Keratinocyte (primary cell): ENCODE results near the gene PKNOX2. TPM values are rescaled to one million over a fixed set of nuclear protein-coding genes. Genes with fewer than 3 reads are reported as not detected.

Experiments used
- DNase-seq: peaks from one replicate; pipeline ENCODE4 v3.0.0-alpha.2; 2011; ENCODE audit warnings: low read depth, missing footprints, low spot score
- FAIRE-seq: peaks from 2 replicates; lab custom pipeline; 2011; peaks lifted over from hg19 to GRCh38; lab: Jason Lieb, UNC
- H2AFZ ChIP-seq: 2 replicates; pipeline ENCODE4 v1.6.0; 2012; ENCODE audit warnings: low read length, control low read depth, inconsistent platforms; ENCODE audit not compliant: control insufficient read depth
- H3K27ac ChIP-seq: 2 replicates; pipeline ENCODE4 v1.5.1; 2011; ENCODE audit warnings: low read length; ENCODE audit not compliant: control insufficient read depth, insufficient read depth
- H3K27me3 ChIP-seq: 3 replicates; pipeline ENCODE4 v1.6.0; 2011; ENCODE audit warnings: low read length; ENCODE audit not compliant: control insufficient read depth, insufficient read depth; ENCODE audit errors: extremely low read depth
- H3K36me3 ChIP-seq, 2 experiments: 2 replicates in 1 of 2; 3 replicates in 1 of 2; pipeline ENCODE4 v1.5.1; 2011; ENCODE audit warnings: low read length in 2 of 2, mild to moderate bottlenecking in 1 of 2; ENCODE audit not compliant: control insufficient read depth in 2 of 2, insufficient read depth in 2 of 2; ENCODE audit errors: extremely low read depth in 1 of 2
- H3K4me1 ChIP-seq: 3 replicates; pipeline ENCODE4 v1.5.1; 2011; ENCODE audit warnings: low read length; ENCODE audit not compliant: control insufficient read depth, insufficient read depth; ENCODE audit errors: extremely low read depth
- H3K4me2 ChIP-seq: 3 replicates; pipeline ENCODE4 v1.6.0; 2011; ENCODE audit warnings: low read depth, low read length; ENCODE audit not compliant: control insufficient read depth, insufficient read depth; ENCODE audit errors: extremely low read depth
- H3K4me3 ChIP-seq, 3 experiments: fragments of 200-600 bp in 1 of 3; sonication (generic) in 1 of 3; 2 replicates in 2 of 3; 3 replicates in 1 of 3; pipeline ENCODE4 v1.5.1; 2011 to 2016; ENCODE audit warnings: low read length in 3 of 3, mild to moderate bottlenecking in 3 of 3, control low read depth in 2 of 3, inconsistent platforms in 1 of 3, low read depth in 1 of 3, mixed read lengths in 1 of 3, mixed run types in 1 of 3, moderate library complexity in 1 of 3; ENCODE audit not compliant: control insufficient read depth in 2 of 3, insufficient read depth in 2 of 3; ENCODE audit errors: extremely low read depth in 1 of 3
- H3K79me2 ChIP-seq: 2 replicates; pipeline ENCODE4 v1.6.0; 2012; ENCODE audit warnings: low read length; ENCODE audit not compliant: control insufficient read depth, insufficient read depth
- H3K9ac ChIP-seq: 3 replicates; pipeline ENCODE4 v1.6.0; 2011; ENCODE audit warnings: low read length; ENCODE audit not compliant: control insufficient read depth, insufficient read depth; ENCODE audit errors: extremely low read depth
- H3K9me1 ChIP-seq: 3 replicates; pipeline ENCODE4 v1.6.0; 2011; ENCODE audit warnings: low read length; ENCODE audit not compliant: control insufficient read depth, insufficient read depth; ENCODE audit errors: extremely low read depth
- H3K9me3 ChIP-seq: 2 replicates; pipeline ENCODE4 v1.5.1; 2012; ENCODE audit warnings: low read depth, low read length; ENCODE audit not compliant: control insufficient read depth
- H4K20me1 ChIP-seq: 3 replicates; pipeline ENCODE4 v1.6.0; 2011; ENCODE audit warnings: low read length; ENCODE audit not compliant: control insufficient read depth, insufficient read depth; ENCODE audit errors: extremely low read depth
- EZH2 ChIP-seq: IDR thresholded peaks from one replicate; pipeline ENCODE4 v1.6.1; 2012; ENCODE audit warnings: inconsistent platforms, mild to moderate bottlenecking, low read length, moderate library complexity
- dilution Hi-C: fragments of 300-500 bp; cut with MboI; formaldehyde crosslinking; loops from one replicate; pipeline ENCODE4 v1.7.0; 2020; ENCODE audit warnings: low sequenced_read_pairs; ENCODE audit not compliant: extremely low pct_ligation_motif_present
- polyA plus RNA-seq, 5 experiments: library from polyadenylated mRNA; depleted of rRNA in 3 of 5; stranded (reverse) in 3 of 5; stranded (forward) in 1 of 5; unstranded in 1 of 5; fragments of >200 nt; gene quantifications; 1 replicate in 1 of 5; 2 replicates in 3 of 5; 3 replicates in 1 of 5; pipeline versions ENCODE4 v1.2.1 to v1.2.3, GENCODE V29; 2011 to 2012; ENCODE audit warnings: missing spikeins in 2 of 5, low read depth in 1 of 5, low replicate concordance in 1 of 5
- TF ChIP-seq, protein P1 (sequence below), 3 experiments: IDR thresholded peaks in 1 of 3; conservative IDR thresholded peaks in 1 of 3; optimal IDR thresholded peaks in 1 of 3; 2 replicates in 2 of 3; 3 replicates in 1 of 3; pipeline versions ENCODE3 to v1.5.1; 2011; ENCODE audit warnings: low read length in 3 of 3, mild to moderate bottlenecking in 3 of 3, moderate library complexity in 2 of 3, control low read depth in 1 of 3, inconsistent platforms in 1 of 3; ENCODE audit not compliant: insufficient read depth in 2 of 3; ENCODE audit errors: extremely low read depth in 1 of 3

The PKNOX2 gene
- polyA plus RNA-seq, 1 donor (not counting 4 experiments of a cell fraction or from before 2014, with no cell fraction given), result 0.05 TPM

DNA sequence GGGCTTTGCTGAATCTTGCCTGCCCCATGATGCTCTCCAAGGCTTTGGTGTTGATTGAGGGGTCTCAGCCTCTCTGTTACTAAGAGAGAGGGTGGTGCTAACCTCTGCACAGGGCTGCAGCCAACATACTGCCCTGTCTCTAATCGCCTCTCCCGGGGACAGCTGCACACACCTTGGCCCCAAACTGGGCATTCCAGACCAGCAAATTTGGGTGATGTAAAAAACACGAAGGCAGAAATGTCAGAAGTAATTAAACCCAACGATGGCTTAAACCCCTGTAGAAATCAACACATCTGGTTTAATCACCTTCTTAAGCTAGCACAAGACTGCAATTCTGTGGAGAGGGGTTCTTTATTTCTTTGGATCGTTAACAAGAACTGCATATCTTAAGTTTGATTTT lies 215.0 kb downstream of the PKNOX2 start:
- peaks cover 50% of the 10 kb centered on the region for H3K27me3 ChIP-seq
- dilution Hi-C loops, result no loop called here

DNA sequence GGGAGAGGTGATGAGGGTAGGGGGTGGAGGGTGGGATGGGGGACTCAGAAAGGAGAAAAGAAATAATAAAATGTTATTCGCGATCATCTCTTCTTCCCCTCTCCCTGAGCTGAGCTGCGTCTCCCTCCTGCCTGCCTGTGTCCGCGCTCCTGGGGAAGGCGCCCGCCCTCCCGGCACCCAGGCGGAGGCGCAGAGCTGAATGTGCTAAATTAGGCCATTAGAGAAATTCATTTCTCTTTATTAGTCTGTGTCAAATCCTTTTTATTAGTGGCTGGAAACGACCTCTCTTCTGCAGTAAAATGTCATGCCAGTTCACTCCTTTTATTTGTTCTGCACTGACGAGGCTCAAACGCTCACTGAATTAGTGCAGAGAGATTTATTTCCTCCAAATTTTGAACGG lies 215.4 kb downstream of the PKNOX2 start:
- Histone ChIP-seq H3K4me1 (no peaks in the 10 kb centered on the region), H3K4me2 (no peak overlapping the region), H3K9me1 (no peaks in the 10 kb centered on the region), H3K27me3 (peaks cover 50% of the 10 kb centered on the region), H3K36me3 (no peaks in the 10 kb centered on the region), H3K9me3 (no peaks in the 10 kb centered on the region), H4K20me1 (no peaks in the 10 kb centered on the region), H2AFZ (no peak overlapping the region), H3K79me2 (no peaks in the 10 kb centered on the region), H3K27ac (no peak overlapping the region), H3K4me3 (no peak overlapping the region), H3K9ac (no peak overlapping the region)
- dilution Hi-C loops, result no loop called here
- TF ChIP-seq EZH2, result no peak
- TF ChIP-seq, protein P1, sequence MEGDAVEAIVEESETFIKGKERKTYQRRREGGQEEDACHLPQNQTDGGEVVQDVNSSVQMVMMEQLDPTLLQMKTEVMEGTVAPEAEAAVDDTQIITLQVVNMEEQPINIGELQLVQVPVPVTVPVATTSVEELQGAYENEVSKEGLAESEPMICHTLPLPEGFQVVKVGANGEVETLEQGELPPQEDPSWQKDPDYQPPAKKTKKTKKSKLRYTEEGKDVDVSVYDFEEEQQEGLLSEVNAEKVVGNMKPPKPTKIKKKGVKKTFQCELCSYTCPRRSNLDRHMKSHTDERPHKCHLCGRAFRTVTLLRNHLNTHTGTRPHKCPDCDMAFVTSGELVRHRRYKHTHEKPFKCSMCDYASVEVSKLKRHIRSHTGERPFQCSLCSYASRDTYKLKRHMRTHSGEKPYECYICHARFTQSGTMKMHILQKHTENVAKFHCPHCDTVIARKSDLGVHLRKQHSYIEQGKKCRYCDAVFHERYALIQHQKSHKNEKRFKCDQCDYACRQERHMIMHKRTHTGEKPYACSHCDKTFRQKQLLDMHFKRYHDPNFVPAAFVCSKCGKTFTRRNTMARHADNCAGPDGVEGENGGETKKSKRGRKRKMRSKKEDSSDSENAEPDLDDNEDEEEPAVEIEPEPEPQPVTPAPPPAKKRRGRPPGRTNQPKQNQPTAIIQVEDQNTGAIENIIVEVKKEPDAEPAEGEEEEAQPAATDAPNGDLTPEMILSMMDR (optimal IDR thresholded peaks at IDR 0.05 in 1 of 3, IDR thresholded peaks at IDR 0.05 in 1 of 3, conservative IDR thresholded peaks at IDR 0.05 in 1 of 3; ENCODE audit: extremely low read depth in 1 of 3, insufficient read depth in 2 of 3, low read length in 3 of 3), result no peak
- DNase-seq (no peak), FAIRE-seq (no peak)

More for the DNA sequence above, 215.0 kb downstream of the PKNOX2 start:
- Histone ChIP-seq H2AFZ (no peak overlapping the region), H3K9me3 (no peaks in the 10 kb centered on the region), H3K36me3 (no peaks in the 10 kb centered on the region), H3K4me1 (no peaks in the 10 kb centered on the region), H3K9me1 (no peaks in the 10 kb centered on the region), H3K9ac (no peak overlapping the region), H3K4me3 (no peak overlapping the region), H3K79me2 (no peaks in the 10 kb centered on the region), H4K20me1 (no peaks in the 10 kb centered on the region), H3K4me2 (no peak overlapping the region), H3K27ac (no peak overlapping the region)
- FAIRE-seq (no peak), DNase-seq (no peak)
- TF ChIP-seq, protein P1 (optimal IDR thresholded peaks at IDR 0.05 in 1 of 3, IDR thresholded peaks at IDR 0.05 in 1 of 3, conservative IDR thresholded peaks at IDR 0.05 in 1 of 3; ENCODE audit: extremely low read depth in 1 of 3, insufficient read depth in 2 of 3, low read length in 3 of 3), result no peak
- no peak for TF ChIP-seq EZH2
